ENCODE data around the gene PTCRA. TPM values are rescaled to one million over a fixed set of nuclear protein-coding genes. Genes with fewer than 3 reads are reported as not detected.

The PTCRA gene
- total RNA-seq, 1 donor: not detected

GRCh38 chr6:42966571-42966970 is 50.7 kb downstream of the PTCRA start:
- DNase-seq (ENCODE audit: insufficient read length, low spot score, missing footprints): no peak
- peaks cover 48% of the 10 kb centered on the region for H3K36me3 ChIP-seq (ENCODE audit: insufficient read depth, low read length)
- peaks cover 6% of the 10 kb centered on the region for H3K4me1 ChIP-seq (ENCODE audit: insufficient read depth, low read length)
- no peaks in the 10 kb centered on the region for H3K27me3 ChIP-seq (ENCODE audit: insufficient read depth, low read length)
- no peak overlapping the region for H3K27ac ChIP-seq (ENCODE audit: low read depth, low read length)
- H3K4me3 ChIP-seq (ENCODE audit: insufficient read depth, low read length): no peak overlapping the region
- no peaks in the 10 kb centered on the region for H3K9me3 ChIP-seq (ENCODE audit: low read depth, low read length)
- H3K79me2 ChIP-seq (ENCODE audit: insufficient read depth, low read length): no peaks in the 10 kb centered on the region
- TF ChIP-seq CTCF (IDR thresholded peaks at IDR 0.05; ENCODE audit: extremely low read depth, low read depth, low read length): no peak
- no peak overlapping the region for H2AFZ ChIP-seq (ENCODE audit: low read length)
- no peak overlapping the region for H3K4me2 ChIP-seq (ENCODE audit: insufficient read depth, low read length)
- H4K20me1 ChIP-seq (ENCODE audit: insufficient read depth, low read length): peaks cover 6% of the 10 kb centered on the region

- peaks cover 6% of the 10 kb centered on the region for H4K20me1 ChIP-seq (ENCODE audit: insufficient read depth, low read length)
- no peak overlapping the region for H3K27ac ChIP-seq (ENCODE audit: low read depth, low read length)
- H3K4me3 ChIP-seq (ENCODE audit: insufficient read depth, low read length): no peak overlapping the region
- no peaks in the 10 kb centered on the region for H3K27me3 ChIP-seq (ENCODE audit: insufficient read depth, low read length)
- peaks cover 48% of the 10 kb centered on the region for H3K36me3 ChIP-seq (ENCODE audit: insufficient read depth, low read length)
- H3K4me2 ChIP-seq (ENCODE audit: insufficient read depth, low read length): no peak overlapping the region
- no peak for TF ChIP-seq CTCF (IDR thresholded peaks at IDR 0.05; ENCODE audit: extremely low read depth, low read depth, low read length)
- no peak overlapping the region for H2AFZ ChIP-seq (ENCODE audit: low read length)
- DNase-seq (ENCODE audit: insufficient read length, low spot score, missing footprints): no peak
- no peaks in the 10 kb centered on the region for H3K79me2 ChIP-seq (ENCODE audit: insufficient read depth, low read length)
- peaks cover 6% of the 10 kb centered on the region for H3K4me1 ChIP-seq (ENCODE audit: insufficient read depth, low read length)
- no peaks in the 10 kb centered on the region for H3K9me3 ChIP-seq (ENCODE audit: low read depth, low read length)
These were observed 51.4 kb downstream of the PTCRA start for GRCh38 chr6:42967228-42967627.

GRCh38 chr6:42968126-42968701 is 52.4 kb downstream of the PTCRA start:
- TF ChIP-seq CTCF (IDR thresholded peaks at IDR 0.05; ENCODE audit: extremely low read depth, low read depth, low read length): no peak

GRCh38 chr6:42968783-42969182 is 52.9 kb downstream of the PTCRA start:
- Histone ChIP-seq H2AFZ (ENCODE audit: low read length) (no peak overlapping the region), H3K79me2 (ENCODE audit: insufficient read depth, low read length) (no peaks in the 10 kb centered on the region), H3K27me3 (ENCODE audit: insufficient read depth, low read length) (no peaks in the 10 kb centered on the region), H3K4me2 (ENCODE audit: insufficient read depth, low read length) (no peak overlapping the region), H4K20me1 (ENCODE audit: insufficient read depth, low read length) (peaks cover 9% of the 10 kb centered on the region), H3K4me1 (ENCODE audit: insufficient read depth, low read length) (peaks cover 6% of the 10 kb centered on the region), H3K4me3 (ENCODE audit: insufficient read depth, low read length) (no peak overlapping the region), H3K36me3 (ENCODE audit: insufficient read depth, low read length) (peaks cover 45% of the 10 kb centered on the region), H3K27ac (ENCODE audit: low read depth, low read length) (no peak overlapping the region), H3K9me3 (ENCODE audit: low read depth, low read length) (no peaks in the 10 kb centered on the region)
- DNase-seq (ENCODE audit: insufficient read length, low spot score, missing footprints): no peak
- no peak for TF ChIP-seq CTCF (IDR thresholded peaks at IDR 0.05; ENCODE audit: extremely low read depth, low read depth, low read length)

More at GRCh38 chr6:42968126-42968701, 52.4 kb downstream of the PTCRA start:
- Histone ChIP-seq H3K9me3 (ENCODE audit: low read depth, low read length) (no peaks in the 10 kb centered on the region), H3K4me2 (ENCODE audit: insufficient read depth, low read length) (no peak overlapping the region), H3K79me2 (ENCODE audit: insufficient read depth, low read length) (no peaks in the 10 kb centered on the region), H3K36me3 (ENCODE audit: insufficient read depth, low read length) (peaks cover 45% of the 10 kb centered on the region), H3K27ac (ENCODE audit: low read depth, low read length) (no peak overlapping the region), H3K27me3 (ENCODE audit: insufficient read depth, low read length) (no peaks in the 10 kb centered on the region), H2AFZ (ENCODE audit: low read length) (no peak overlapping the region), H4K20me1 (ENCODE audit: insufficient read depth, low read length) (peaks cover 6% of the 10 kb centered on the region), H3K4me3 (ENCODE audit: insufficient read depth, low read length) (no peak overlapping the region), H3K4me1 (ENCODE audit: insufficient read depth, low read length) (peaks cover 6% of the 10 kb centered on the region)
- no peak for DNase-seq (ENCODE audit: insufficient read length, low spot score, missing footprints)

All from osteoblast (primary cell).